Measurements from ENCODE around the gene SCN4B. TPM values are rescaled to one million over a fixed set of nuclear protein-coding genes. Genes with fewer than 3 reads are reported as not detected.

Gene SCN4B
- total RNA-seq, 4 donors from 2014 or later, result 2.7 to 5.8 (median 3.8) TPM

GRCh38 chr11:118136801-118137200, 15.8 kb downstream of the SCN4B start:
- no peak for ATAC-seq
- H3K9me3 ChIP-seq, result no peaks in the 10 kb centered on the region
- WGBS, 2 donors (ENCODE audit: low coverage in 1 of 2), result 91% methylated on average over 4 of the region's 10 CpGs; no CpG with 5 or more reads in 1 of the 2 donors
- TF ChIP-seq CTCF (IDR thresholded peaks at IDR 0.05), result no peak
- TF ChIP-seq POLR2A (IDR thresholded peaks at IDR 0.05), result no peak
- no peak for TF ChIP-seq EP300 (IDR thresholded peaks at IDR 0.05)
- TF ChIP-seq POLR2AphosphoS5 (IDR thresholded peaks at IDR 0.05), result no peak
- peaks cover 73% of the 10 kb centered on the region for H3K27me3 ChIP-seq
- no peaks in the 10 kb centered on the region for H3K4me1 ChIP-seq
- no peak overlapping the region for H3K27ac ChIP-seq
- peaks cover 0 to 4% of the 10 kb centered on the region in 2 donors for H3K36me3 ChIP-seq
- H3K4me3 ChIP-seq, result no peak overlapping the region

- H3K4me1 ChIP-seq, result no peaks in the 10 kb centered on the region
- no peak overlapping the region for H3K27ac ChIP-seq
- H3K9me3 ChIP-seq, result no peaks in the 10 kb centered on the region
- TF ChIP-seq EP300 (IDR thresholded peaks at IDR 0.05), result no peak
- no peak for TF ChIP-seq POLR2AphosphoS5 (IDR thresholded peaks at IDR 0.05)
- no peak for TF ChIP-seq POLR2A (IDR thresholded peaks at IDR 0.05)
- no peak for TF ChIP-seq CTCF (IDR thresholded peaks at IDR 0.05)
- H3K4me3 ChIP-seq, result no peak overlapping the region
- peaks cover 0 to 4% of the 10 kb centered on the region in 2 donors for H3K36me3 ChIP-seq
- no peak for ATAC-seq
- H3K27me3 ChIP-seq, result peaks cover 68% of the 10 kb centered on the region
- 60% methylated on average over 1 of the region's 2 CpGs; no CpG with 5 or more reads in 1 of the 2 donors for WGBS, 2 donors (ENCODE audit: low coverage in 1 of 2)
These were observed 16.3 kb downstream of the SCN4B start for GRCh38 chr11:118136341-118136740.

- Histone ChIP-seq H3K27ac (no peak overlapping the region), H3K4me1 (no peaks in the 10 kb centered on the region), H3K36me3 (peaks cover 0 to 4% of the 10 kb centered on the region in 2 donors), H3K27me3 (peaks cover 63% of the 10 kb centered on the region), H3K4me3 (no peak overlapping the region), H3K9me3 (no peaks in the 10 kb centered on the region)
- no peak for ATAC-seq
- WGBS, 2 donors (ENCODE audit: low coverage in 1 of 2), result 35% methylated on average over 2 of the region's 5 CpGs; no CpG with 5 or more reads in 1 of the 2 donors
- TF ChIP-seq POLR2AphosphoS5 (IDR thresholded peaks at IDR 0.05) (no peak), POLR2A (IDR thresholded peaks at IDR 0.05) (no peak), EP300 (IDR thresholded peaks at IDR 0.05) (no peak), CTCF (IDR thresholded peaks at IDR 0.05) (no peak)
These were observed 16.8 kb downstream of the SCN4B start for GRCh38 chr11:118135796-118136165.

GRCh38 chr11:118135051-118135795, 17.4 kb downstream of the SCN4B start:
- no peak for ATAC-seq
- Histone ChIP-seq H3K36me3 (peaks cover 0 to 4% of the 10 kb centered on the region in 2 donors), H3K27ac (no peak overlapping the region), H3K9me3 (no peaks in the 10 kb centered on the region), H3K4me1 (no peaks in the 10 kb centered on the region), H3K4me3 (no peak overlapping the region), H3K27me3 (peaks cover 57% of the 10 kb centered on the region)
- WGBS, 2 donors (ENCODE audit: low coverage in 1 of 2), result 93% methylated on average over 3 of the region's 7 CpGs; no CpG with 5 or more reads in 1 of the 2 donors
- TF ChIP-seq POLR2AphosphoS5 (IDR thresholded peaks at IDR 0.05), result no peak
- TF ChIP-seq POLR2A (IDR thresholded peaks at IDR 0.05), result no peak
- no peak for TF ChIP-seq CTCF (IDR thresholded peaks at IDR 0.05)
- no peak for TF ChIP-seq EP300 (IDR thresholded peaks at IDR 0.05)

GRCh38 chr11:118133816-118134215, 18.8 kb downstream of the SCN4B start:
- H3K4me1 ChIP-seq, result peaks cover 0 to 6% (median 0%) of the 10 kb centered on the region in 3 donors
- no peak for ATAC-seq
- TF ChIP-seq POLR2AphosphoS5 (IDR thresholded peaks at IDR 0.05) (no peak), EP300 (IDR thresholded peaks at IDR 0.05) (no peak)
- 86 to 100% methylated on average over 3 to 8 of the region's 10 CpGs for WGBS, 2 donors (ENCODE audit: low coverage in 1 of 2)
- peaks cover 0 to 4% of the 10 kb centered on the region in 2 donors for H3K36me3 ChIP-seq
- H3K27ac ChIP-seq, result no peak overlapping the region
- H3K27me3 ChIP-seq, result peaks cover 50% of the 10 kb centered on the region
- H3K9me3 ChIP-seq, result no peaks in the 10 kb centered on the region
- H3K4me3 ChIP-seq, result no peak overlapping the region

All from gastroesophageal sphincter (tissue), 4 donors.